CD4-positive, alpha-beta T cell treated with Interleukin-6 for 4 hours (primary cell): ENCODE results near the gene KIR2DL1.
"Not testable (repeated sequence)": the region's sequence is repeated elsewhere in the genome, so short reads cannot be mapped to it uniquely, and the experiment has no call there.

Experiments
- DNase-seq: peaks from one replicate; pipeline ENCODE4 v3.0.0-alpha.2; 2020; ENCODE audit warnings: mixed read lengths

KIR2DL1 gene

DNA sequence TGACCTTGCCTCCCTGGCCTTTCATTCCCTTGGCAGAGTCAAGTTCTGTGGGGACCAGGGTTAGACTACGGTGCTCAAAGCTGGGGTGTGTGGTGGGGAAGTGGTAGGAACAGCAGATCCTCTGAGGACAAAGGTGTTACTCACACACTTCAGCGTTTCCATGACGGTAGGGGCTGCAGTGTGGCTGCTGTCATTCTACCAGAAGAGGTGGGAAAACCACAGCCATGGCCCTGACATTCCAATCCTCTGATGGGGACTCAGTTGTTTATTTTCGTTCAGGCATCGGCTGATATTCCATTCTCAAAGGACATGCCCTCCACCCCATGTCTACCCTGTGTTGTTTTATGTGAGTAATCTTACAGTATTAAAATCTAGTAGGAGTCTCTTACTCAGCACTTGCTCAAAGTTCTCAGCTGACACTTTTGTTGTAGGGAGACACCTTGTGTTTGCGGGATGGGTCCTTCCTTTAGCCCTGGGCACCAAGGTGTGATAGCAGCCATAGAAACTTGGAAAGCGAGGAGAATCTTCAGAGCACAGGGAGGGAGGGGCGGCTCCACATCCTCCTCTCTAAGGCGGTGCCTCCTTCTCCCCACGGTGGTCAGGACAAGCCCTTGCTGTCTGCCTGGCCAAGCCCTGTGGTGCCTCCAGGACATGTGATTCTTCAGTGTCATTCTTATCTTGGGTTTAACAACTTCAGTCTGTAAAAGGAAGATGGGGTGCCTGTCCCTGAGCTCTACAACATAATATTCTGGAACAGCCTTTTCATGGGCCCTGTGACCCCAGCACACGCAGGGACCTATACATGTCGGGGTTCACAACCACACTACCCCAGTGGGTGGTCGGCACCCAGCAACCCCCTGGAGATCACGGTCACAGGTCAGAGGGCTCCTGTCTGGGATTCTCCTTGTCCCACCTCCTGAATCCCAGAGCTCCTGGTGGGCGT is 1.7 kb downstream of the KIR2DL1 start:
- not testable (repeated sequence) for DNase-seq

DNA sequence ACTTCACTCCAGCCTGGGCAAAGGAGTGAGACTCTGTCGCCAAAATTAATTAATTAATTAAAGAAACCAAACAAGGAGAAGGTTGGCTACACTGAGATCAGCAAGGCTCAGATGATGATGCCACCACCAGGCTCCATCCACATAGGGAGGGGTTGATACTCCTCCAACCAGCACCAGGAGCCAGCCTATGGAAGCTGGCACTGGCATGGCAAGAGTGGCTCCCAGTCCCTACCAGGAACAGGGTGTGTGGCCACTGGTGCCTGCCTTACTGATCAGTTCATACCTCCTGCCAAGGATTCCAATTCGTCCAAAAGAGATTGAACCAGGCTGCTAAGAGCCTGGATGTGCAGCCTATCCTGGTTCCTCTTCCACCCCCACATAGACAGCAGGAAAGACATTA is 3.1 kb downstream of the KIR2DL1 start:
- not testable (repeated sequence) for DNase-seq

DNA sequence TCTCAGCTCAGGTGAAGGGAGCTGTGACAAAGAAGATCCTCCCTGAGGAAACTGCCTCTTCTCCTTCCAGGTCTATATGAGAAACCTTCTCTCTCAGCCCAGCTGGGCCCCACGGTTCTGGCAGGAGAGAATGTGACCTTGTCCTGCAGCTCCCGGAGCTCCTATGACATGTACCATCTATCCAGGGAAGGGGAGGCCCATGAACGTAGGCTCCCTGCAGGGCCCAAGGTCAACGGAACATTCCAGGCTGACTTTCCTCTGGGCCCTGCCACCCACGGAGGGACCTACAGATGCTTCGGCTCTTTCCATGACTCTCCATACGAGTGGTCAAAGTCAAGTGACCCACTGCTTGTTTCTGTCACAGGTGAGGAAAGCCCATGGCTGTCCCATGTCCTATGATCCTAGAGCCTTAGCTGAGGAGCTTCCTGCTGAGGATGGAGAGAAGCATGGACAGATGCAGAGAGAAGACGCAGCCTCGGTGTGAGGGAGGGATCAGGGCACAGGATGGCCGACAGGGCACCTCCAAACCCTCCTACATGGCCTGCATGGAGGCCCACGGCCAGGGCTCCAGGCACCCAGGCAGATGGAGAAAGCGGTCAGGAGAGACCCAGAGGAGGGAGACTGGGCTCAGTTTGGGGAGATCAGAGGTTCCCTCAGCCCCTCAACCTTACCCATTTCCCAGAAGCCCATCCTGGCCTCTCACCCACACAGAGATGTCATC is 5.7 kb downstream of the KIR2DL1 start:
- not testable (repeated sequence) for DNase-seq

DNA sequence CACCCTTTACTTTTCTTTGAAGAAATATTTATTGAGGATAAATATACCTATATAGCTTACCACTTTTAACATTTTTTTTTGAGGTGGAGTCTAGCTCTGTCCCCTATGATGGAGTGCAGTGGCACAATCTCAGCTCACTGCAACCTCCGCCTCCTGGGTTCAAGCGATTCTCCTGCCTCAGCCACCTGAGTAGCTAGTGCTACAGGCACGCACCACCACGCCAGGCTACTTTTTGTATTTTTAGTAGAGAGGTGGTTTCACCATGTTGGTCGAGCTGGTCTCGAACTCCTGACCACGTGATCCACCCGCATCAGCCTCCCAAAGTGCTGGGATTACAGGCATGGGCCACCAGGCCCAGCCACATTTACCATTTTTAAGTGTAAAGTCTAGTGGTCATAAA is 6.2 kb downstream of the KIR2DL1 start:
- DNase-seq, result not testable (repeated sequence)

DNA sequence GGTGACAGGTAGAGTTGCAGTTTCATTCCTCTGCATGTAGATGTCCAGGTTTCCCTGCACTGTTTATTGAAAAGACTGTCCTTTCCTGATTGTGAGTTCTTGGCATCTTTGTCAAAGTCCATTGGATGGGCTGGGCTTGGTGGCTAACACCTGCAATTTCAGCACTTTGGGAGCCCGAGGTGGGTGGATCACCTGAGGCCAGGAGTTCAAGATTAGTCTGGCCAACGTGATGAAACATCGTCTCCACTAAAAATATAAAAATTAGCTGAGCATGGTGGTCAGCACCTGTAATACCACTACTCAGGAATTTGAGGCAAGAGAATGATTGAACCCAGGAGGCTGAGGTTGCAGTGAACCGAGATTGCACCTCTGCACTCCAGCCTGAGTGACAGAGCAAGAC is 8.3 kb downstream of the KIR2DL1 start:
- DNase-seq, result not testable (repeated sequence)

DNA sequence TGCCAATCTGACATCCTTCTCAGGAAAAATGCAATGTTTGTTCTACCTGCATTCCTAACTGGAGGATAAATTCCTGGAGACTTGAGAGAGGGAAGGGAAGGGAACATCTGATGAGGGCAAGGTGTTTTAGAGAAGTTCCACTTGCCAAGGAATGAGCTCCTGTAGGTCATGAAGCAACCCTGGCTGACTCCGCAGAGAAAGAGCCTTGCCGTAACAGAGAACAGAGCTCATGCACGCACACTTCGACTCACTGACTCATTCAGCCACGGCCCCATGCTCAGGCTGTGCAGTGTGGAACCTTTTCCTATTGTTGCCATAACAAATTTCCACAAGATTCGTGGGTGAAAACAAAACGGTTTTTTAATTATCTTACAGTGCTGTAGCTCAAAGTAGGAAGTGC is 9.3 kb downstream of the KIR2DL1 start:
- DNase-seq, result not testable (repeated sequence)

DNA sequence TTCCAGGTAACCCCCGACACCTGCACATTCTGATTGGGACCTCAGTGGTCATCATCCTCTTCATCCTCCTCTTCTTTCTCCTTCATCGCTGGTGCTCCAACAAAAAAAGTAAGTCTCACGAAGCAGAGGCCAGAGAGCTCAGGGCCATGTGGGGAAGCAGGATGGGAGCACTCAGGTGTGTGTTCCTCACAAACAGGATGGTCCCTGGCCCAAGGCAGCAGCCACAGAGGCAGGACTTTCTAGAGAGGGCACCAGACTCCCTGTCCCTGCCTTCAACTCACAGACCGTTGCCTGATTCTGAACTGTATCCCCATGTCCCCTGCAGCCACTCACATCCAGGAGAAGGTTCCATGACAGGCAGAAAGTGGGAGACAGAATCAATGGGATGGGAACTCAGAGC is 13.3 kb downstream of the KIR2DL1 start:
- not testable (repeated sequence) for DNase-seq

DNA sequence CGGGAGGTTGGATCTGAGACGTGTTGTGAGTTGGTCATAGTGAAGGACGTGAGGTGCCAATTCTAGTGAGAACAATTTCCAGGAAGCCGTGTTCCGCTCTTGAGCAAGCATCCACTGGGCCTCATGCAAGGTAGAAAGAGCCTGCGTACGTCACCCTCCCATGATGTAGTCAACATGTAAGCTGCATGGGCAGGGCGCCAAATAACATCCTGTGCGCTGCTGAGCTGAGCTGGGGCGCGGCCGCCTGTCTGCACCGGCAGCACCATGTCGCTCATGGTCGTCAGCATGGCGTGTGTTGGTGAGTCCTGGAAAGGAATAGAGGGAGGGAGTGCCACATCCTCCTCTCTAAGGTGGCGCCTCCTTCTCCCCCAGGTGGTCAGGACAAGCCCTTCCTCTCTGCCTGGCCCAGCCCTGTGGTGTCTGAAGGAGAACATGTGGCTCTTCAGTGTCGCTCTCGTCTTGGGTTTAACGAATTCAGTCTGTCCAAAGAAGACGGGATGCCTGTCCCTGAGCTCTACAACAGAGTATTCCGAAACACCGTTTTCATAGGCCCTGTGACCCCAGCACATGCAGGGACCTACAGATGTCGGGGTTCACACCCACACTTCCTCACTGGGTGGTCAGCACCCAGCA is 16.6 kb downstream of the KIR2DL1 start:
- not testable (repeated sequence) for DNase-seq

DNA sequence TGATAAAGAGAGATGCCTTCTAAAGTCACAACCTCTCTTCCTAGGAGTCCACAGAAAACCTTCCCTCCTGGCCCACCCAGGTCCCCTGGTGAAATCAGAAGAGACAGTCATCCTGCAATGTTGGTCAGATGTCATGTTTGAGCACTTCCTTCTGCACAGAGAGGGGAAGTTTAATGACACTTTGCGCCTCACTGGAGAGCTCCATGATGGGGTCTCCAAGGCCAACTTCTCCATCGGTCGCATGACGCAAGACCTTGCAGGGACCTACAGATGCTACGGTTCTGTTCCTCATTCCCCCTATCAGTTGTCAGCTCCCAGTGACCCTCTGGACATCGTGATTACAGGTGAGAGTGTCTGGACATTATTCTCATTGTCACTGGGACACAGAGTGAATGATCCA is 18.6 kb downstream of the KIR2DL1 start:
- not testable (repeated sequence) for DNase-seq

DNA sequence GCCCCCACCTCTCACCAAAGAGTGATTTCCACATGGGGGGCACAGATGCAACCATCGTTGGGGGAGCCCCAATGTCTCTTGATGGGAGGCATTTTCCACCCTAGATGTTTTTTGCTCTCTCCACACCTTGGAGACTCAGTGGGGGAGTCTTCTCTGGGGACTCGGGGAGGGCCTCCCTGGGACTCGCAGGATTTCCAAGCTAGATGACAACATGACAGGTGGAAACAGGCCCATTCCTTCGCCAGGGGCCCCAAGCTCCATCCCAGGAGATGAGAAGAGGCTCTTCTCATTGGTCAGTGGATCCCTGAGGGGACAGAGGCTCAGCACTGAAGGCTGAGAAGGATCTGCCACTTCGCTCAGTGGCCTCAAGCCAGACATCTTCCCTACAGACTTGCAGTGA is 21.1 kb downstream of the KIR2DL1 start:
- DNase-seq, result no peak

DNA sequence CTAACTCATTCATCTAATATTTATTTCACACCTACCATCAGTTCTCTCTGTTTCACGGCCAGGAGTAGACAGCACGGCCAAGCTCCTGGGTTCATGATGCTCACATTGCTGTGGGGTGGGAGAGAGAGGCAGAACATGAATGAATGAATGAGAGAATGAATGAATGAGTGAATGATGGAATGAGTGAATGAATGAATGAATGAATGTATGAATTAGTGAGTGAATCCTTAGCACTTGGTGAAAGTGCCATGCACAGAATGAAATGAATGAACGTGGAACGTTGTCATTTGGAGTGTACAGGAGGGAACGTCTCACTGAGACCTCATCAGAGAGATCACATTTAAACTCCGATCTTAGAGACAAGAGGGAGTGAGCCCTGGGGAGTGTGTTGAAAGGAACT is 21.9 kb downstream of the KIR2DL1 start:
- DNase-seq, result no peak

DNA sequence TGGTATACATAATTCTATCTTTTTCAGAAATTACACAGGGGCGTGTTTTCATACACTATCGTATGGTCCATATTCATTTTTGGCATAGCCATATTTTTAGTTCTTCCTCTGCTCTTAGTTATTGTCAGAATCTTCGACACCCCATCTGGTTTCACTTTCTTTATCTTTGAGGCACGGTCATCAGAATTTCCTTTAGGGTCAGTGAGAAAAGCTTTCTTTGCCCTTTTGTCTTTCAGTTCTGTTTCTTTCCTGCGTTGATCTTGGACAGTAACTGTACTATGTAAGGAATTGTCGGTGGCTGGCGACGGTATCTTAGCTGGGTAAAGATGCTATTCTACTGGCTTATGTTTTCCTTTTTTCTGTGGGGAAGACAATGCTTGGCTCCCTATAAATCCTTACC is 23.2 kb downstream of the KIR2DL1 start:
- DNase-seq, result no peak

DNA sequence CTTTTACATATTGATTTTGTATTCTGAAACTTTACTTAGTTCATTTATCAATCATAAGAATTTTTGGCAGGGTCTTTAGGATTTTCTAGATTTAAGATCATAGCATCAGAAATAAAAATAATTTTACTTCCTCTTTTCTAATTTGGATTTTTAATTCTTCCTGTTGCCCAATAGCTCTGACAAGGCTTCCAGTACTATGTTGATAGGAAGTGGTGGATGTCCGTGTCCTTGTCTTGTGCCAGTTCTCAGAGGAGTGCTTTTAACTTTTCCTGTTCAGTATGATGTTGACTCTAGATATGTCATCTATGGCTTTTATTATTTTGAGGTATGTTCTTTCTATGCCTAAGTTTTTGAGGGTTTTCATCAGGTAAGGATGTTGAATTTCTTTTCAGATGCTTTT is 26.2 kb downstream of the KIR2DL1 start:
- DNase-seq, result no peak

DNA sequence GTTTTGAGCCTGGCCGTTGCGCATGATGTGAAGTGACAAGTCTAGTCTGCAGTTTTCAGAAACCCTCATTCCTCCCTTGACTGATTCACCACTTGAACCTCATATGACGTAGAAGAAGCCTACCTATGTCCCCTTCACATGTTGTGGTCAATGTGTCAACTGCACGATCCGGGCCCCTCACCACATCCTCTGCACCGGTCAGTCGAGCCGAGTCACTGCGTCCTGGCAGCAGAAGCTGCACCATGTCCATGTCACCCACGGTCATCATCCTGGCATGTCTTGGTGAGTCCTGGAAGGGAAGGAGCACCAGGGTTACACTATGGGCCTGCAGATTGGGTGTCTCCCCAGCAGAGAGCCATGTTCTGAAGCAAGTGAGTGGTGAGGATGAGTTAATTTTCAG is 33.8 kb downstream of the KIR2DL1 start, which contains the start of gene KIR2DL4:
KIR2DL4 (plus strand) TSS at position 201 of the 400 bp plus-strand sequence; CDS start at position 243, 42 bp downstream.
- no peak for DNase-seq

DNA sequence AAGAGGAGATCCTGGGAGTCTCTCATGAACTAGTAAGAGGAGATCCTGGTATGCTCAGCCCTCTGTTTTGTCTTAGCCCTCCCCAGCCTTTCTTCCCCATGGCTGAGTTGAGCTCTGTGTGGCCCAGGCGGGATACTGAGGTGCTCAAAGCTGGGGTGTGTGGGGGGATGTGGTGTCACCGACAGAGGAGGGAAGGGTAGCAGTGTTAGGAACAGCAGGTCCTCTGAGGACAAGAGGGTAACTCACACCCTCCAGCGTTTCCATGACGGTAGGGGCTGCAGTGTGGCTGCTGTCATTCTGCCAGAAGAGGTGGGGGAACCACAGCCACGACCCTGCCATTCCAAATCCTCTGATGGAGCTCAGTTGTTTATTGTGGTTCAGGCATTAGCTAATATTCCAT is 34.5 kb downstream of the KIR2DL1 start:
- no peak for DNase-seq

DNA sequence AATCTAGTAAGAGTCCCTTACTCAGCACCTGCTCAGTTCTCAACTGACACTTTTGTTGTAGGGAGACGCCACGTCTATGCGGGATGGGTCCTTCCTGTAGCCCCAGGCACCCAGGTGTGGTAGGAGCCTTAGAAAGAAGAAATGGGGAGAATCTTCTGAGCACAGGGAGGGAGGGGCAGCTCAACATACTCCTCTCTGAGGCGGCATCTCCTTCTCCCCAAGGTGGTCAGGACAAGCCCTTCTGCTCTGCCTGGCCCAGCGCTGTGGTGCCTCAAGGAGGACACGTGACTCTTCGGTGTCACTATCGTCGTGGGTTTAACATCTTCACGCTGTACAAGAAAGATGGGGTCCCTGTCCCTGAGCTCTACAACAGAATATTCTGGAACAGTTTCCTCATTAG is 35.0 kb downstream of the KIR2DL1 start:
- no peak for DNase-seq

DNA sequence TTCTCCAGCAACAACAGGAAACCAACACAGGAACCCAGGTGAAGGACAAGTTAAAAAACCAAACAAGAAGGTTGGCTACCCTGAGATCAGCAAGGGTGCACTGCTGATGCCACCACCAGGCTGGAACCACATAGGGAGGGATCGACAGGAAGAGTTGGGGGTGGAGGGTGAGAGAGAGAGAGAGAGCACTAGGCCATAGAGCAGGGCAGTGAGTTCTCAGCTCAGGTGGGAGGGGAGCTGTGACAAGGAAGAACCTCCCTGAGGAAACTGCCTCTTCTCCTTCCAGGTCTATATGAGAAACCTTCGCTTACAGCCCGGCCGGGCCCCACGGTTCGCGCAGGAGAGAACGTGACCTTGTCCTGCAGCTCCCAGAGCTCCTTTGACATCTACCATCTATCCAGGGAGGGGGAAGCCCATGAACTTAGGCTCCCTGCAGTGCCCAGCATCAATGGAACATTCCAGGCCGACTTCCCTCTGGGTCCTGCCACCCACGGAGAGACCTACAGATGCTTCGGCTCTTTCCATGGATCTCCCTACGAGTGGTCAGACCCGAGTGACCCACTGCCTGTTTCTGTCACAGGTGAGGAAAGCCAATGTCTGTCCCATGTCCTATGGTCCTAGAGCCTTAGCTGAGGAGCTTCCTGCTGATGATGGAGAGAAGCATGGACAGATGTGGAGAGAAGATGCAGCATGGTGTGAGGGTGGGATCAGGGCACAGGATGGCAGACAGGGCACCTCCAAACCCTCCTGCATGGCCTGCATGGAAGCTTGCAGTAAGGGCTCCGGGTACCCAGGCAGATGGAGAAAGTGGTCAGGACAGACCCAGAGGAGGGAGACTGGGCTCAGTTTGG is 36.3 kb downstream of the KIR2DL1 start:
- DNase-seq, result no peak

DNA sequence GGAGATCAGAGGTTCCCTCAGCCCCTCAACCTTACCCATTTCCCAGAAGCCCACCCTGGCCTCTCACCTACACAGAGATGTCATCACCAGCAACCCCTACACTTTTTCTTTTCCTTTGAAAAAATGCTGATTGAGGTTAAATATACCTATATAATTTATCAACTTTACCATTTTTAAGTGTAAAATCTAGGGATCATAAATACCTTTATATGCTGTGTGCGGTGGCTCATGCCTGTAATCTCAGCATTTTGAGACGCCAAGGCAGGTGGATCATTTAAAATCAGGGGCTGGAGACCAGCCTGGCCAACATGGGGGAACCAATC is 36.9 kb downstream of the KIR2DL1 start:
- DNase-seq, result no peak

DNA sequence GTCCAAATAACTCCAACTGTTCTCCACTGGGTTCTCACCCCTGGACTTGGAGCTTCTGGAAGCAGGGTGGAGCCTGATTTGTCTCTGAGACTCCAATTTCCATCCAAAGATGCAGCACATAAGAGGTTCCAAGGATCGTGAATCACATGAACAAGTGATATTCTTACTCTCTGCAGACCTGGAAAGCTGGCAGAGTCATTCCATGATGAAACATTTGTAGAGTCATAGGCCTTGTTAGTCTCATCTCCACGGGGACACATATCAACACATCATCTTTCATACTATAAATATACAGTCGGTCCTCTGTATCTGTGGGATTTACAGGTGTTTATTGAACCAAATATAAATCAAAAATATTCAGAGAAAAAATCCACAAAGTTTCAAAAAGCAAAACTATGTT is 45.0 kb downstream of the KIR2DL1 start:
- DNase-seq, result not testable (repeated sequence)

DNA sequence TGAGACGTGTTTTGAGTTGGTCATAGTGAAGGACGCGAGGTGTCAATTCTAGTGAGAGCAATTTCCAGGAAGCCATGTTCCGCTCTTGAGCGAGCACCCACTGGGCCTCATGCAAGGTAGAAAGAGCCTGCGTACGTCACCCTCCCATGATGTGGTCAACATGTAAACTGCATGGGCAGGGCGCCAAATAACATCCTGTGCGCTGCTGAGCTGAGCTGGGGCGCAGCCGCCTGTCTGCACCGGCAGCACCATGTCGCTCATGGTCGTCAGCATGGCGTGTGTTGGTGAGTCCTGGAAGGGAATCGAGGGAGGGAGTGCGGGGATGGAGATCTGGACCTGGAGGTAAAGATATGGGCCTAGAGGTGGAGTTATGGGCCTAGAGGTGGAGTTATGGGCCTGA is 46.7 kb downstream of the KIR2DL1 start, which contains the start of gene KIR3DL1:
KIR3DL1 (plus strand) TSS at position 218 of the 400 bp plus-strand sequence.
- DNase-seq, result not testable (repeated sequence)

DNA sequence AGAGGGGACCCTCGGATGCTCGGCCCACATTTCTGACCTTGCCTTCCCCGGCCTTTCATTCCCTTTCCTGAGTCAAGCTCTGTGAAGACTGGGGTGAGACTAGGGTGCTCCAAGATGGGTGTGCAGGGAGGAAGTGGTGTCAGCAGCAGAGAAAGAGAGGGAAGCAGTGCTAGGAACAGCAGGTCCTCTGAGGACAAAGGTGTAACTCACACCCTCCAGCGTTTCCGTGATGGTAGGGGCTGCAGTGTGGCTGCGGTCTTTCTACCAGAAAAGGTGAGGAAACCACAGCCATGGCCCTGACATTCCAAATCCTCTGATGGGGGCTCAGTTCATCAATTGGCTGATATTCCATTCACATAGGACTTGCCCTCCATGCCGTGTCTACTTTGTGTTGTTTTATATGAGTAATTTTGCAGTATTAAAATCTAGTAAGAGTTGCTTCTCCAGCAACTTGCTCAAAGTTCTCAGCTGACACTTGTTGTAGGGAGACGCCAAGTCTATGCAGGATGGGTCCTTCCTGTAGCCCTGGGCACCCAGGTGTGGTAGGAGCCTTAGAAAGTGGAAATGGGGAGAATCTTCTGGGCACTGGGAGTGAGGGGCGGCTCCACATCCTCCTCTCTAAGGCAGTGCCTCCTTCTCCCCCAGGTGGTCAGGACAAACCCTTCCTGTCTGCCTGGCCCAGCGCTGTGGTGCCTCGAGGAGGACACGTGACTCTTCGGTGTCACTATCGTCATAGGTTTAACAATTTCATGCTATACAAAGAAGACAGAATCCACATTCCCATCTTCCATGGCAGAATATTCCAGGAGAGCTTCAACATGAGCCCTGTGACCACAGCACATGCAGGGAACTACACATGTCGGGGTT is 48.3 kb downstream of the KIR2DL1 start:
- DNase-seq, result no peak
